Ascending aorta (tissue), 2 donors: ENCODE data around the gene RNASEL. TPM values are rescaled to one million over a fixed set of nuclear protein-coding genes. Genes with fewer than 3 reads are reported as not detected.

ENCODE experiments used
- DNase-seq, 2 donors: peaks; one replicate each; pipeline ENCODE4 v3.0.0-alpha.2; 2019; ENCODE audit warnings: low spot score in 2 of 2
- H3K27ac ChIP-seq, 2 donors: fragments of 200-600 bp; sonication (generic); one replicate each; pipeline ENCODE4 v1.5.1; 2016 to 2017; ENCODE audit warnings: mild to moderate bottlenecking in 1 of 2
- H3K27me3 ChIP-seq: fragments of 200-600 bp; sonication (generic); one replicate; pipeline ENCODE4 v1.5.1; 2017
- H3K36me3 ChIP-seq, 2 donors: fragments of 200-600 bp; sonication (generic); one replicate each; pipeline ENCODE4 v1.5.1; 2016
- H3K4me1 ChIP-seq, 2 donors: fragments of 200-600 bp; sonication (generic); one replicate each; pipeline ENCODE4 v1.5.1; 2016 to 2017; ENCODE audit warnings: mild to moderate bottlenecking in 1 of 2
- H3K4me3 ChIP-seq, 2 donors: fragments of 200-600 bp; sonication (generic); one replicate each; pipeline ENCODE4 v1.5.1; 2016 to 2017; ENCODE audit warnings: mild to moderate bottlenecking in 1 of 2
- H3K9me3 ChIP-seq, 2 donors: fragments of 200-600 bp; sonication (generic); one replicate each; pipeline ENCODE4 v1.5.1; 2016
- intact Hi-C: fragments of 100-400 bp; cut with DNase I; formaldehyde crosslinking; loops from one replicate; pipeline ENCODE4 v1.15.1; 2023
- total RNA-seq: library from RNA; depleted of rRNA; stranded (reverse); fragments of >200 nt; gene quantifications from one replicate; pipeline ENCODE4 v1.1.0, GENCODE V29; 2016
- TF ChIP-seq, protein P1 (sequence below), 3 experiments: fragments of 200-600 bp in 2 of 3; fragments of 450-650 bp in 1 of 3; sonication (generic) in 2 of 3; IDR thresholded peaks; one replicate each; pipeline ENCODE4 v1.5.1; 2016 to 2019; ENCODE audit warnings: antibody characterized with exemption in 3 of 3, mild to moderate bottlenecking in 1 of 3, moderate library complexity in 1 of 3

Gene RNASEL
- total RNA-seq, 1 donor from 2014 or later, result 0.43 TPM

DNA sequence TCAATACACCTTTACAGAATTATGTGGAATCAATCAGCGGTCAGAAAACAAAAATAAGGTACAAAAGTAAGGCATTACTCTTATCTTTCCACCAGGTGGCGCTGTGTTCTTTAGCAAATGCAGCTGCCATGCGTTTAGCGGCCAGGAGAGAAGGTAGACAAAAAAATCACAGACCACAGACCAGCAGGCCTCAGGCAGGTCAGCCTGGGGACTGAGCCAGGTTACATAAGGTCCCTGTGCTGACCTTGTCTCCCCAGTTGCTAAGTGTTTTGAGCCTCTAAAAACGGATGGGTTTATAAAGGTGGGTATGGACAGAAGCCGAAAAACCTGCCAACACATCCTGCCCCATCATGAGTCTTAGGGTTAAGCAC is 12.3 kb upstream of the RNASEL start:
- H3K4me1 ChIP-seq, result peaks cover 10 to 26% of the 10 kb centered on the region in 2 donors
- TF ChIP-seq, protein P1, sequence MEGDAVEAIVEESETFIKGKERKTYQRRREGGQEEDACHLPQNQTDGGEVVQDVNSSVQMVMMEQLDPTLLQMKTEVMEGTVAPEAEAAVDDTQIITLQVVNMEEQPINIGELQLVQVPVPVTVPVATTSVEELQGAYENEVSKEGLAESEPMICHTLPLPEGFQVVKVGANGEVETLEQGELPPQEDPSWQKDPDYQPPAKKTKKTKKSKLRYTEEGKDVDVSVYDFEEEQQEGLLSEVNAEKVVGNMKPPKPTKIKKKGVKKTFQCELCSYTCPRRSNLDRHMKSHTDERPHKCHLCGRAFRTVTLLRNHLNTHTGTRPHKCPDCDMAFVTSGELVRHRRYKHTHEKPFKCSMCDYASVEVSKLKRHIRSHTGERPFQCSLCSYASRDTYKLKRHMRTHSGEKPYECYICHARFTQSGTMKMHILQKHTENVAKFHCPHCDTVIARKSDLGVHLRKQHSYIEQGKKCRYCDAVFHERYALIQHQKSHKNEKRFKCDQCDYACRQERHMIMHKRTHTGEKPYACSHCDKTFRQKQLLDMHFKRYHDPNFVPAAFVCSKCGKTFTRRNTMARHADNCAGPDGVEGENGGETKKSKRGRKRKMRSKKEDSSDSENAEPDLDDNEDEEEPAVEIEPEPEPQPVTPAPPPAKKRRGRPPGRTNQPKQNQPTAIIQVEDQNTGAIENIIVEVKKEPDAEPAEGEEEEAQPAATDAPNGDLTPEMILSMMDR (IDR thresholded peaks at IDR 0.05), result peak; percentile 74 to 89 (median 82)
- DNase-seq, result peak in 1 of 2 donors; percentile 80
- peaks cover 9 to 16% of the 10 kb centered on the region in 2 donors for H3K36me3 ChIP-seq
- H3K27ac ChIP-seq, result peak overlapping the region; percentile 4 to 26
- H3K4me3 ChIP-seq, result no peak overlapping the region
- H3K9me3 ChIP-seq, result no peaks in the 10 kb centered on the region
- intact Hi-C loops, result loop anchor here (1.0 to 5.0 kb wide), 3 partner anchors 71 to 183 kb away; no protein-coding TSS in a partner anchor
- H3K27me3 ChIP-seq, result no peaks in the 10 kb centered on the region

DNA sequence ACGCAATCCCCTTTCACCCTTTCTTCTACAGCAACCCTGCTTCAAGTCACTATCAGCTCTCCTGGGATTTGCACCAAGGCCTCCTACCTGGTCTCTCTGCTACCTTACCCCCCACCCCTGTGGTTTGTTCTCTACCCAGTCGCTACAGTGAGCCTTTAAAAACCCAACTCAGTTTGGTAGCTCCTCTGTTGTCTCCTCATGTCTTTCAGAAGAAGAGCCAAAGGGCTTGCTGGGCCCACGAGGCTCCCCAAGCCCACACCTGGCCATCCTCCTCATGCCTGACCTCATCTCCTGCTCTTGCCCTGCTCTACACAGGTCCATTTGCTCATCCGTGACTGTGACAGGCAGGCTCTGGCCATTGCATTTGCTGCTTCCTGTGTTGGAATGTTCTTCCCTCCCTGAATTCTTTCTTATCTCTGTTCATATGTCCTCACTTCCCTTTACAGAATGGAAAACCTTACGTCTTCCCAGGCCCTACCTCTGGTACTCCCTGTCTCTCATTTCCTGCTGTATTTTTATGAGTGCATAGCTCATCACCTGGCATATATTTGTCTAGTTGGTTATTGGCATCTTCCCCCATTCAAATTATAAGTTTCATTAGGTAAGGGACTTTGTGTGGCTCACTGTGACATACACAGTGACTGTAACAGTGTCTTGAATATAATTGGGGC is 11.8 kb upstream of the RNASEL start:
- no peak for DNase-seq
- Histone ChIP-seq H3K4me1 (peaks cover 10 to 30% of the 10 kb centered on the region in 2 donors), H3K27ac (no peak overlapping the region), H3K9me3 (no peaks in the 10 kb centered on the region), H3K4me3 (no peak overlapping the region), H3K27me3 (no peaks in the 10 kb centered on the region), H3K36me3 (peaks cover 9 to 16% of the 10 kb centered on the region in 2 donors)
- TF ChIP-seq, protein P1 (IDR thresholded peaks at IDR 0.05), result no peak
- intact Hi-C loops, result loop anchor here (1.0 to 5.0 kb wide), 3 partner anchors 71 to 183 kb away; no protein-coding TSS in a partner anchor

DNA sequence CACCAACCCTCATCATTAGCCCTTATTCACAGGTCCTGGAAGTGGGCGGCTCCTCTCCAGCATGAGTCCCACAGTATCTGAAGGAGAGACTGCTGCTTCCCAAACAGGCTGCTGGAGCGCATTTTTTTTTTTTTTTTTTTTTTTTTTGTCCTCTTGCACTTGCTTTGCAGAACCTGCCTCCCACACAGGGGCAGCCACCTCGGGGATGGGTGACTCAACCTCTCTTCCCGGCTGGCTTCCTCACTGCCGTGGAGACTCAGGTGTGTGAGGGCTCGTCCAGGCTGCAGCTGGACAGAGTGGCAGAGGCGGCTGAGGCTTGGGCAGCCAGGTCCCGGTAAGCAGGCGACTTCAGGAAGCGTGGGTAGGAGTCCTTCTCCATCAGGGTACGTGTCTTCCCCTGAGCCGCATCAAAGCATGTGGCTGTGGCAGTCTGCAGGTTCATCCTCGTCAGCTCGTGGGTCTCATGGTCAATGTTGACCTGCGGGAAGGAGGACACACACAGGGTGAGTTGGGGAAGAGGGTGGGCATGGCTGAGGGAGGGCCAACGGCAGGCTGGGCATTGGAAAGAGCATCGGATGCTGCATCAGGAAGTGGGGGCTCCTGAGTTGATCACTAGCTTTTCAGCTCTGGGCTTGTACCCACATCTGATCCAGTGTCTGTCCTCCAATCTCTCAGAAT is 11.1 kb upstream of the RNASEL start:
- Histone ChIP-seq H3K4me1 (peaks cover 10 to 30% of the 10 kb centered on the region in 2 donors), H3K9me3 (no peaks in the 10 kb centered on the region), H3K27me3 (no peaks in the 10 kb centered on the region), H3K4me3 (no peak overlapping the region), H3K36me3 (peaks cover 9 to 16% of the 10 kb centered on the region in 2 donors), H3K27ac (no peak overlapping the region)
- DNase-seq, result no peak
- TF ChIP-seq, protein P1 (IDR thresholded peaks at IDR 0.05), result no peak
- intact Hi-C loops, result loop anchor here (5.0 kb wide), 2 partner anchors 72 to 97 kb away; no protein-coding TSS in a partner anchor

DNA sequence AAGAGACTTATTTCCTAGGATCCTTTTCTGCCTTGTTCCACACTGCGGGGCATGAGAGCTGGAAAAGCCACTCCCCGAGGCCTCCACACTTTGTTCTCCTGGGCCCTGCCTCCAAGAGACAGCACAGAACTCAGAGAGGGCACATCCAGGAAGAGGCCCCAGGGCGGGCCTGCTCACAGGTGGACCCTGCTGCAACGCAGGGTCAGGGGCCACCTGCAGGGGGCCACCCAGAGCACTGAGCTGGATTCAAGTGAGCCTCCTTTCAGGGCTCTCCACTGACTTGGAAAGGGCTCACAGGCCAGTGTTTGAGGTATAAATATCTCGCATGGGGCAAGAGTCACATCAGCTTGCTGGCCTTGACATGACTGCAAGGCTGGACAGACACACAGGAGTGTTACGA is 10.3 kb upstream of the RNASEL start:
- Histone ChIP-seq H3K27ac (no peak overlapping the region), H3K9me3 (no peaks in the 10 kb centered on the region), H3K27me3 (no peaks in the 10 kb centered on the region), H3K36me3 (peaks cover 9 to 16% of the 10 kb centered on the region in 2 donors), H3K4me3 (no peak overlapping the region), H3K4me1 (peaks cover 10 to 26% of the 10 kb centered on the region in 2 donors)
- no peak for DNase-seq
- TF ChIP-seq, protein P1 (IDR thresholded peaks at IDR 0.05), result peak in 1 of 3 experiments; percentile 10
- intact Hi-C loops, result no loop called here

DNA sequence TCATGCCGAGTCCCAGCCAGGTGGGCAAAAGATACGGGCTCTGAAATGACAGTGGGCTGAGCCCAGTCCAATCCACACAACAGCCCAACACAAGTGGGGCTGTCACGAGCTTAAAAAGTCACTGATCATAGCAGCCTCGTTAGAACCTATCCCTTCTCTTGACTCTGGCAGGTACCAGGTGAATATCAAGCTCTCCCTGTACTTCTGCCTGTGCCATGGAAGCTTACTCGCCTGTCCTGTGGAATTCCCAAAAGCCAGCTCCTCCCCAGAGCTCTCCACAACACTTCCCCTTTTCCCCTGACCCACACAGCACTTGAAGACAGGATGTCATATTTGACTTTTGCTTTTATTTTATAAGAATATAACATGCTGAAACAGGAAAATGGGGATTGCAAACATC is 9.2 kb upstream of the RNASEL start:
- Histone ChIP-seq H3K9me3 (no peaks in the 10 kb centered on the region), H3K4me3 (no peak overlapping the region), H3K27ac (no peak overlapping the region), H3K27me3 (no peaks in the 10 kb centered on the region), H3K36me3 (peaks cover 9 to 16% of the 10 kb centered on the region in 2 donors), H3K4me1 (peaks cover 2 to 18% of the 10 kb centered on the region in 2 donors)
- TF ChIP-seq, protein P1 (IDR thresholded peaks at IDR 0.05), result no peak
- intact Hi-C loops, result no loop called here
- no peak for DNase-seq
